ENCODE data around the gene NYAP2.

GRCh38 chr2:225615514-225615913, 216.0 kb downstream of the NYAP2 start:
- TF ChIP-seq USF1 (IDR thresholded peaks at IDR 0.05), result no peak
- no peak for TF ChIP-seq REST (IDR thresholded peaks at IDR 0.05; ENCODE audit: low read depth)
- no peak for TF ChIP-seq YY1 (IDR thresholded peaks at IDR 0.05; ENCODE audit: low read depth)
- TF ChIP-seq EP300 (IDR thresholded peaks at IDR 0.05; ENCODE audit: borderline replicate concordance), result no peak
- TF ChIP-seq RAD21 (IDR thresholded peaks at IDR 0.05; ENCODE audit: low read depth), result no peak
- TF ChIP-seq FOXM1 (IDR thresholded peaks at IDR 0.05; ENCODE audit: borderline replicate concordance, low read depth), result no peak
- TF ChIP-seq TCF12 (IDR thresholded peaks at IDR 0.05; ENCODE audit: low read depth), result no peak
- TF ChIP-seq MAX (IDR thresholded peaks at IDR 0.05), result no peak

Data from Ishikawa (cell line).